Caco-2 (cell line): ENCODE measurements around the gene RRAD. TPM values are rescaled to one million over a fixed set of nuclear protein-coding genes. Genes with fewer than 3 reads are reported as not detected.

Source experiments
- BruUV-seq: library from RNA; stranded (reverse); fragments of 400-500 nt; replicated peaks from 2 replicates; lab custom pipeline; 2021; lab: Mats Ljungman, UMichigan
- CTCF ChIA-PET: fragments of 300-600 bp; sonication (Branson Sonifier 250); formaldehyde crosslinking; loops from one replicate; lab custom pipeline; 2022; ENCODE audit warnings: antibody characterized with exemption; lab: Charles Lee
- POLR2A ChIA-PET: fragments of 300-600 bp; sonication (Branson Sonifier 250); formaldehyde crosslinking; loops from one replicate; lab custom pipeline; 2022; ENCODE audit warnings: antibody characterized with exemption; lab: Charles Lee
- DNase-seq, 2 experiments: peaks; one replicate each; pipeline versions ENCODE4 v3.0.0 to v3.0.0-alpha.2; 2020 to 2022
- H3K27me3 ChIP-seq: replicated peaks from 2 replicates; pipeline ENCODE4 v1.6.0; 2011; ENCODE audit warnings: low read length; ENCODE audit not compliant: control insufficient read depth, insufficient read depth
- H3K36me3 ChIP-seq: 2 replicates; pipeline ENCODE4 v1.5.1; 2011; ENCODE audit warnings: low read length; ENCODE audit not compliant: control insufficient read depth, insufficient read depth
- H3K4me1 ChIP-seq: fragments of 250-450 bp; sonication (Bioruptor Pico); 2 replicates; pipeline ENCODE4 v1.5.1; 2020; ENCODE audit warnings: mild to moderate bottlenecking
- H3K4me3 ChIP-seq: 2 replicates; pipeline ENCODE4 v1.5.1; 2011; ENCODE audit warnings: low read depth, mild to moderate bottlenecking, control low read depth, low read length
- H3K9me3 ChIP-seq: fragments of 250-450 bp; sonication (Bioruptor Pico); 2 replicates; pipeline ENCODE4 v1.5.1; 2020; ENCODE audit warnings: mild to moderate bottlenecking, moderate library complexity
- H3K27ac Mint-ChIP-seq: one replicate; pipeline ENCODE4 v1.8.0; 2022; ENCODE audit warnings: mixed read lengths; ENCODE audit not compliant: unreplicated experiment
- H3K27me3 Mint-ChIP-seq: one replicate; pipeline ENCODE4 v1.8.0; 2022; ENCODE audit warnings: mixed read lengths; ENCODE audit not compliant: insufficient read depth, unreplicated experiment
- H3K36me3 Mint-ChIP-seq: one replicate; pipeline ENCODE4 v1.8.0; 2022; ENCODE audit warnings: mild to moderate bottlenecking, mixed read lengths; ENCODE audit not compliant: insufficient read depth, unreplicated experiment
- H3K4me1 Mint-ChIP-seq: one replicate; pipeline ENCODE4 v1.8.0; 2022; ENCODE audit warnings: low read depth, mixed read lengths; ENCODE audit not compliant: unreplicated experiment
- H3K4me3 Mint-ChIP-seq: one replicate; pipeline ENCODE4 v1.8.0; 2022; ENCODE audit warnings: mild to moderate bottlenecking, moderate library complexity, mixed read lengths; ENCODE audit not compliant: unreplicated experiment
- H3K9me3 Mint-ChIP-seq: one replicate; pipeline ENCODE4 v1.8.0; 2022; ENCODE audit warnings: mixed read lengths; ENCODE audit not compliant: unreplicated experiment
- CTCF ChIP-seq, 2 experiments: fragments of 200-600 bp in 1 of 2; IDR thresholded peaks; 1 replicate in 1 of 2; 2 replicates in 1 of 2; pipeline versions ENCODE4 v1.5.1 to v1.8.0; 2011 to 2022; ENCODE audit warnings: antibody characterized with exemption in 1 of 2, control low read depth in 1 of 2, inconsistent platforms in 1 of 2, low read depth in 1 of 2, low read length in 1 of 2, mild to moderate bottlenecking in 1 of 2, moderate library complexity in 1 of 2; ENCODE audit not compliant: insufficient read depth in 1 of 2, severe bottlenecking in 1 of 2, unreplicated experiment in 1 of 2
- intact Hi-C: fragments of 100-400 bp; cut with micrococcal nuclease; formaldehyde crosslinking; loops from one replicate; pipeline ENCODE4 v1.10.0; 2022; ENCODE audit not compliant: unreplicated experiment
- total RNA-seq: library from RNA; stranded (reverse); gene quantifications from 2 replicates; pipeline ENCODE4 v1.2.3, GENCODE V29; 2022

The RRAD gene
- total RNA-seq, 1 experiment from 2014 or later: 1.1 TPM

- no peaks in the 10 kb centered on the region for H3K27me3 Mint-ChIP-seq
- peaks cover 20% of the 10 kb centered on the region for H3K4me1 Mint-ChIP-seq
- Histone ChIP-seq H3K36me3 (no peaks in the 10 kb centered on the region; the same call in 1 of the 2 replicates), H3K4me1 (peaks cover 28% of the 10 kb centered on the region), H3K27me3 (no peaks in the 10 kb centered on the region), H3K9me3 (no peaks in the 10 kb centered on the region), H3K4me3 (no peak overlapping the region)
- DNase-seq: no peak
- ChIA-PET POLR2A (no interaction called here), CTCF (interaction anchor here (1.0 to 3.0 kb wide), 3 partner anchors 13 to 54 kb away, joined by 3 to 36 read pairs (median 4); partner anchors contain the start of gene PDP2)
- no TSS peak for BruUV-seq
- TF ChIP-seq CTCF (IDR thresholded peaks at IDR 0.05; ENCODE audit: insufficient read depth in 1 of 2, low read depth in 1 of 2, low read length in 1 of 2, severe bottlenecking in 1 of 2, unreplicated experiment in 1 of 2): no peak
- H3K4me3 Mint-ChIP-seq: no peak overlapping the region
- no peaks in the 10 kb centered on the region for H3K9me3 Mint-ChIP-seq
- intact Hi-C loops: loop anchor here (2.0 kb wide), 1 partner anchor 61 kb away; no protein-coding TSS in a partner anchor
- no peak overlapping the region for H3K27ac Mint-ChIP-seq
- peaks cover 17% of the 10 kb centered on the region for H3K36me3 Mint-ChIP-seq
Measured at GRCh38 chr16:66894055-66894454, 31.3 kb downstream of the RRAD start.

GRCh38 chr16:66891797-66892196, 33.5 kb downstream of the RRAD start:
- Histone ChIP-seq H3K36me3 (no peaks in the 10 kb centered on the region; the same call in 1 of the 2 replicates), H3K4me1 (peaks cover 17% of the 10 kb centered on the region), H3K27me3 (no peaks in the 10 kb centered on the region), H3K4me3 (no peak overlapping the region), H3K9me3 (no peaks in the 10 kb centered on the region)
- intact Hi-C loops: no loop called here
- Mint-ChIP-seq H3K27ac (no peak overlapping the region), H3K36me3 (peaks cover 39% of the 10 kb centered on the region), H3K4me3 (no peak overlapping the region), H3K4me1 (peaks cover 15% of the 10 kb centered on the region), H3K27me3 (no peaks in the 10 kb centered on the region), H3K9me3 (no peaks in the 10 kb centered on the region)
- ChIA-PET CTCF (interaction anchor here (0.9 to 1.2 kb wide), 2 partner anchors 18 to 57 kb away, joined by 3 to 7 read pairs; no protein-coding TSS in a partner anchor), POLR2A (interaction anchor here (0.6 kb wide), 2 partner anchors 355 to 619 kb away, joined by 3 to 7 read pairs; no protein-coding TSS in a partner anchor)
- TF ChIP-seq CTCF (IDR thresholded peaks at IDR 0.05; ENCODE audit: insufficient read depth in 1 of 2, low read depth in 1 of 2, low read length in 1 of 2, severe bottlenecking in 1 of 2, unreplicated experiment in 1 of 2): no peak
- DNase-seq: no peak
- BruUV-seq: no TSS peak

GRCh38 chr16:66891360-66891759, 34.0 kb downstream of the RRAD start:
- Mint-ChIP-seq H3K4me3 (no peak overlapping the region), H3K27me3 (no peaks in the 10 kb centered on the region), H3K27ac (no peak overlapping the region), H3K36me3 (peaks cover 43% of the 10 kb centered on the region), H3K4me1 (peaks cover 15% of the 10 kb centered on the region), H3K9me3 (no peaks in the 10 kb centered on the region)
- no peak for DNase-seq
- POLR2A ChIA-PET: interaction anchor here (0.6 kb wide), 2 partner anchors 355 to 619 kb away, joined by 3 to 7 read pairs; no protein-coding TSS in a partner anchor
- Histone ChIP-seq H3K27me3 (no peaks in the 10 kb centered on the region), H3K4me1 (peaks cover 17% of the 10 kb centered on the region), H3K4me3 (no peak overlapping the region), H3K36me3 (no peaks in the 10 kb centered on the region; the same call in 1 of the 2 replicates), H3K9me3 (no peaks in the 10 kb centered on the region)
- intact Hi-C loops: no loop called here
- BruUV-seq: no TSS peak
- CTCF ChIA-PET: interaction anchor here (1.2 kb wide), 2 partner anchors 19 to 61 kb away, joined by 3 read pairs; partner anchors contain the start of gene NAE1
- TF ChIP-seq CTCF (IDR thresholded peaks at IDR 0.05; ENCODE audit: insufficient read depth in 1 of 2, low read depth in 1 of 2, low read length in 1 of 2, severe bottlenecking in 1 of 2, unreplicated experiment in 1 of 2): no peak
